Suprapubic skin (tissue), 4 donors: ENCODE data around the gene PIK3R5.

Source experiments
- POLR2A ChIP-seq, 2 donors: fragments of 450-650 bp; IDR thresholded peaks; one replicate each; pipeline ENCODE4 v1.6.1; 2017; ENCODE audit warnings: antibody characterized with exemption in 2 of 2, mild to moderate bottlenecking in 2 of 2, moderate library complexity in 2 of 2
- POLR2AphosphoS5 ChIP-seq, 3 donors: sonication (generic); formaldehyde crosslinking; IDR thresholded peaks; one replicate each; pipeline ENCODE4 v1.6.1; 2017; ENCODE audit warnings: antibody characterized with exemption in 3 of 3
- TF ChIP-seq, protein P1 (sequence below), 2 donors: fragments of 200-600 bp in 1 of 2; fragments of 450-650 bp in 1 of 2; sonication (generic) in 1 of 2; IDR thresholded peaks; one replicate each; pipeline ENCODE4 v1.5.1; 2016 to 2019; ENCODE audit warnings: antibody characterized with exemption in 2 of 2, mild to moderate bottlenecking in 1 of 2, moderate library complexity in 1 of 2

GRCh38 chr17:8859804-8860430 lies 105.6 kb downstream of the PIK3R5 start:
- TF ChIP-seq, protein P1, sequence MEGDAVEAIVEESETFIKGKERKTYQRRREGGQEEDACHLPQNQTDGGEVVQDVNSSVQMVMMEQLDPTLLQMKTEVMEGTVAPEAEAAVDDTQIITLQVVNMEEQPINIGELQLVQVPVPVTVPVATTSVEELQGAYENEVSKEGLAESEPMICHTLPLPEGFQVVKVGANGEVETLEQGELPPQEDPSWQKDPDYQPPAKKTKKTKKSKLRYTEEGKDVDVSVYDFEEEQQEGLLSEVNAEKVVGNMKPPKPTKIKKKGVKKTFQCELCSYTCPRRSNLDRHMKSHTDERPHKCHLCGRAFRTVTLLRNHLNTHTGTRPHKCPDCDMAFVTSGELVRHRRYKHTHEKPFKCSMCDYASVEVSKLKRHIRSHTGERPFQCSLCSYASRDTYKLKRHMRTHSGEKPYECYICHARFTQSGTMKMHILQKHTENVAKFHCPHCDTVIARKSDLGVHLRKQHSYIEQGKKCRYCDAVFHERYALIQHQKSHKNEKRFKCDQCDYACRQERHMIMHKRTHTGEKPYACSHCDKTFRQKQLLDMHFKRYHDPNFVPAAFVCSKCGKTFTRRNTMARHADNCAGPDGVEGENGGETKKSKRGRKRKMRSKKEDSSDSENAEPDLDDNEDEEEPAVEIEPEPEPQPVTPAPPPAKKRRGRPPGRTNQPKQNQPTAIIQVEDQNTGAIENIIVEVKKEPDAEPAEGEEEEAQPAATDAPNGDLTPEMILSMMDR (IDR thresholded peaks at IDR 0.05), result no peak
- TF ChIP-seq POLR2A (IDR thresholded peaks at IDR 0.05) (no peak), POLR2AphosphoS5 (IDR thresholded peaks at IDR 0.05) (no peak)
